Activated CD4-positive, alpha-beta T cell treated with anti-CD3 and anti-CD28 coated beads, Interleukin-2, Interleukin-6, amounts not matched to agents 100 ng/mL and 50 ng/mL, durations not matched to agents 16 hours and 8 hours (primary cell): ENCODE data around the gene CXCL16.
"Not testable (repeated sequence)": the region's sequence is repeated elsewhere in the genome, so short reads cannot be mapped to it uniquely, and the experiment has no call there.

Source experiments
- DNase-seq: peaks from one replicate; pipeline ENCODE4 v3.0.0-alpha.2; 2020

CXCL16 gene

GRCh38 chr17:4690745-4691144 lies 49.0 kb downstream of the CXCL16 start:
- DNase-seq, result no peak

GRCh38 chr17:4689872-4690271 lies 49.9 kb downstream of the CXCL16 start:
- DNase-seq, result not testable (repeated sequence)

GRCh38 chr17:4683739-4684138 lies 56.0 kb downstream of the CXCL16 start:
- DNase-seq, result not testable (repeated sequence)
